Motor neuron (in vitro differentiated cells): Measurements from ENCODE around the gene FASLG. TPM values are rescaled to one million over a fixed set of nuclear protein-coding genes. Genes with fewer than 3 reads are reported as not detected.

ENCODE experiments used
- ATAC-seq, 8 experiments: fragments of 200-7000 bp; cut with Tn5 transposase; replicated peaks in 6 of 8; 2 replicates each; pipeline ENCODE4 v1.8.0; 2021; ENCODE audit warnings: mild to moderate bottlenecking in 8 of 8, moderate library complexity in 8 of 8
- H3K27ac ChIP-seq, 2 donors: fragments of 250-450 bp; sonication (Bioruptor Pico); 2 replicates each; pipeline ENCODE4 v1.9.0; 2021; ENCODE audit warnings: antibody characterized with exemption in 2 of 2, mild to moderate bottlenecking in 2 of 2, moderate library complexity in 1 of 2
- H3K4me1 ChIP-seq, 2 donors: fragments of 250-450 bp; sonication (Bioruptor Pico); replicated peaks in 1 of 2; 2 replicates each; pipeline ENCODE4 v1.6.1; 2021; ENCODE audit warnings: antibody characterized with exemption in 2 of 2, mild to moderate bottlenecking in 2 of 2, moderate library complexity in 1 of 2
- H3K4me3 ChIP-seq, 5 donors: fragments of 250-450 bp; sonication (Bioruptor Pico); 2 replicates each; pipeline ENCODE4 v1.9.0; 2021; ENCODE audit warnings: antibody characterized with exemption in 5 of 5, mild to moderate bottlenecking in 5 of 5, moderate library complexity in 4 of 5
- WGBS, 10 experiments: fragments of 450-650 bp; shearing (Covaris generic); methylation state at CpG; one replicate each; pipeline ENCODE4 v1.0.0; 2022; 5-methylcytosine and 5-hydroxymethylcytosine counted together
- in situ Hi-C, 9 experiments: fragments of 400-800 bp; cut with MboI; loops; one replicate each; pipeline ENCODE4 v1.15.0; 2021; ENCODE audit warnings: low sequenced_read_pairs in 9 of 9, low pct_unique_long_range_greater_than_20kb in 2 of 9; ENCODE audit not compliant: unreplicated experiment in 9 of 9
- total RNA-seq, 8 experiments: library from RNA; unstranded; fragments of 300-600 nt; gene quantifications; 2 replicates each; pipeline versions ENCODE4 v1.2.3 to v1.2.4, GENCODE V29; 2022

The FASLG gene
- total RNA-seq, 8 experiments from 2014 or later: 0.15 to 0.38 (median 0.24) TPM; not detected in 4

DNA sequence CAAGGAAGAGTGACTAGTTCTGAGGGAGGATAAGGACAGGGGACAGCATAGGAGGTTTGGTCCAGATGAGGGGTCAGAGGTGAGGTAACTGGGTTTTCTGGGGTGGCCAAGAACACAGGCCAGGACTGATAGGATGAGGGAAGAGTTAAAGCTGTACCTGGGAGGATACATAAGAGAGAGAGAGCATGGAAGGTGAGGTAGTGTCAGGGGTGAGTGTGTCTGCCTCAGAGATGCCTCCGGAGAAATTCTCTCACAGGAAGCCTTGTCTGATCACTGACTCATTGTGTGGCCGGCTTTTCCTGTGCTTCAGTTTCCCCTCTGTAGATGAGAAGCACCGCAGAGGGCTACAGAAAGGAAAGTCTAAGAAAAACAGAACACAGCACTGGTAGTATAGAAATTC, 40.2 kb downstream of the FASLG start:
- 14 to 92% (median 69%) methylated on average over 1 to 3 of the region's 3 CpGs; no CpG with 5 or more reads in 1 of the 10 experiments for WGBS, 10 experiments
- no peak for ATAC-seq
- in situ Hi-C loops: loop anchor here in 1 of 9 experiments (25.0 kb wide), 1 partner anchor 237 kb away; no protein-coding TSS in a partner anchor

GRCh38 chr1:172699695-172700227, 40.9 kb downstream of the FASLG start:
- H3K27ac ChIP-seq: no peak overlapping the region
- no peak overlapping the region for H3K4me3 ChIP-seq
- ATAC-seq: no peak
- in situ Hi-C loops: loop anchor here in 3 of 9 experiments (25.0 kb wide), 2 partner anchors 87 to 237 kb away; no protein-coding TSS in a partner anchor
- peaks cover 10 to 18% of the 10 kb centered on the region in 2 donors for H3K4me1 ChIP-seq
- WGBS, 10 experiments: 33 to 100% (median 71%) methylated on average over 1 to 4 of the region's 4 CpGs; no CpG with 5 or more reads in 2 of the 10 experiments

More for the DNA sequence above, 40.2 kb downstream of the FASLG start:
- Histone ChIP-seq H3K4me3 (no peak overlapping the region), H3K4me1 (peaks cover 6 to 12% of the 10 kb centered on the region in 2 donors), H3K27ac (no peak overlapping the region)

GRCh38 chr1:172700556-172700955, 41.7 kb downstream of the FASLG start:
- in situ Hi-C loops: loop anchor here in 2 of 9 experiments (25.0 kb wide), 2 partner anchors 88 to 238 kb away; no protein-coding TSS in a partner anchor
- no peak for ATAC-seq
- no peak overlapping the region for H3K4me3 ChIP-seq
- peaks cover 15 to 22% of the 10 kb centered on the region in 2 donors for H3K4me1 ChIP-seq
- no peak overlapping the region for H3K27ac ChIP-seq
- WGBS, 10 experiments: 74 to 100% (median 93%) methylated on average over 2 to 3 of the region's 3 CpGs; no CpG with 5 or more reads in 1 of the 10 experiments

DNA sequence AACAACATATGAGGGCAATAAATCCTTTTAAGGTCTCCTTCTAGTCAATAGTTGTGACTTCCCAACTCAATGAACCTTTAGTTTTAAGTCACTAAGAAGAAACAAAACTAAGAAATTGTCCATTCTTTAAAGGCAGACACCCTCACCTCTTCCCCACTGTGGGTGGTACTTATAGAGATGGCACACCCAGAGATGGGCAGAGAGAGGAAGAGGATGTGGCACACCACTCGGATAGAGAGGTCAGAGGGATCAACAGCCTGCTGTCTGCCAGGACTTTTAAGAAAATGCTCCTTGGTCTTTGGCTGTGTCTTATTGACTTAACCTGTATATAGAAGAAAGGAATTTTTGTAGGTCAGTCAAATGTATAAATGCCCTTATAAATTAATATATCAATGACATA, 45.1 kb downstream of the FASLG start:
- H3K4me1 ChIP-seq: peaks cover 15 to 17% of the 10 kb centered on the region in 2 donors
- no peak for ATAC-seq
- WGBS, 10 experiments: 17 to 78% (median 49%) methylated on average over 1 of the region's 1 CpG; no CpG with 5 or more reads in 4 of the 10 experiments
- no peak overlapping the region for H3K27ac ChIP-seq
- in situ Hi-C loops: loop anchor here in 2 of 9 experiments (25.0 kb wide), 2 partner anchors 92 to 242 kb away; no protein-coding TSS in a partner anchor
- no peak overlapping the region for H3K4me3 ChIP-seq

DNA sequence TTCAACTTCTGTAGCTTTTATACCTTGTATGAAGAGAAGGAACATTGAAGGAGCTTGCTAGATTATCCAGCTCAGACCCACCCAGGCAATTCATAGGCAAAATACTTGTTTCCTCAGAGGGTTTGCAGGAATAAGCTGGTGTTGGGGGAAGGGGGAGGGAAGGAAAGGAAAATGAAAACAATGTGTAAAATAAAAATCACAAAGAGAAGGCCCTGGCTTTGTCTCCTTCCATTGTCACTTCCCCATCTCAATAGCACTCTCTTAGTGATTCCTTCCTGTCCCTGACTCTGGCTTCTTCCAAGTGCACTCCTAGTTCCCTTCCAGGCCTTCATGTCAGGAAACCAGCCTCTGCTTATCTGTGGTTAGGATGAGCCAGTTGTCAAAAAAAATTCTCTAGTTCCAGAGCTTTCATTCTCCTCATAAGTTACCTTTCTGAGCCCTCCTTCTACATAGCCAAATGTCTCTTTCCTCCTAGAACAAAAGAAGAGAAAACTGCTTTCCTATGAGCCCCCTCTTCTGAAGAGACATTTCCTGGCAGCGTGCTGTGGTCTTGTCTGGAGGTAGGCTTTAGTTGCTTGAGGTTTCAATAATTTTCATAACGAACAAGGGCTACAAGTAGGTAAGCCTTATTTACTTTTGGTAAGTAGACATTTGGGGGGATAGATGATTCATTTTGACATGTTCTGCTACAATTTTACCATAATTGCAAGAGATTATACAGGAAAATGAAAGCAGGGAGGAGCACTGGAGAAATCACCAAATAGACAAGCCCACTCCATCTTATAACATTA, 45.7 kb downstream of the FASLG start:
- ATAC-seq: peak in 3 of 8 experiments; percentile 38 to 54 (median 43)
- H3K4me3 ChIP-seq: no peak overlapping the region
- no peak overlapping the region for H3K27ac ChIP-seq
- in situ Hi-C loops: loop anchor here in 2 of 9 experiments (25.0 kb wide), 2 partner anchors 92 to 242 kb away; no protein-coding TSS in a partner anchor
- peaks cover 15 to 17% of the 10 kb centered on the region in 2 donors for H3K4me1 ChIP-seq
- WGBS, 10 experiments: 40 to 100% (median 86%) methylated on average over 1 to 2 of the region's 2 CpGs

DNA sequence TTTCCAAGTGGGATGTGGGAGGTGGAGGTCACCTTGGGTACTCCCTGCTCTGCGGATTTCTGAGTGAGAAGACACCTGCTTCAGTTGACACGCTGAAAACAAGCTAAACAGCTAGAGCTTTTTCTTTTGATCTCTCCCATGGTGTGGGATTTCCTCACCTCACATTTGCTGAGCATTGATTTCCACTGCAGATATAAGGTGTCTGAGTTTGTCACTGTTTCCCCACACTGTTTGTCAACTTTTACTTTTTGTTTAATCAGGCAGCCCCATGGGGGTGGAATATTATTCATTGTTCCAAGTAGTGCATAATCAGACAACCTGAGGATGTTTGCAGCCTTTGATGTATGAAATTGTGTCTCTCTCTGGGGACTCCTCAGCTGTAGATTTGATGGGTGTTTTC, 49.5 kb downstream of the FASLG start:
- 0 to 100% (median 79%) methylated on average over 1 to 2 of the region's 2 CpGs; no CpG with 5 or more reads in 3 of the 10 experiments for WGBS, 10 experiments
- H3K4me1 ChIP-seq: peaks cover 15 to 16% of the 10 kb centered on the region in 2 donors
- ATAC-seq: no peak
- H3K27ac ChIP-seq: no peak overlapping the region
- H3K4me3 ChIP-seq: no peak overlapping the region
- in situ Hi-C loops: loop anchor here in 2 of 9 experiments (25.0 kb wide), 2 partner anchors 96 to 246 kb away; no protein-coding TSS in a partner anchor

DNA sequence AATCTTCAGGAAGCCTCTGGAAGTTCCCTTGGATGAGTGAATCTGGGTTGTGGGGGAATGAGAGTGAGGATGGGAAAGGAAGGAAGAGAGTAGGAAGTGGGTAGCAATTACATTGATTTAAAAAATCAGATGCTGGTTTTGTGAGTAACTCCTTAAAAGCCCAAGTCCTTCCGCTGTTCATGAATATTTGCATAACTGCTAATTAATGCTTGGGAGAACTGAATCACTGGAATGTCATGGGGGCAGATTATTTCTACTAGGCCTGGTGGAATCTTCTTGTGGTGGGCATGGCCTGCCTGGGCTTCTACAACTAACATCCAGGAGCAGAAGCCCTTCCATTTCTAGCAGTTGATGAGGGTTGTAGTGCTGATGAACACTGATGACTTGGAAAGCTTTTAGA, 52.7 kb downstream of the FASLG start:
- Histone ChIP-seq H3K4me1 (peaks cover 9 to 12% of the 10 kb centered on the region in 2 donors), H3K4me3 (no peak overlapping the region), H3K27ac (no peak overlapping the region)
- ATAC-seq: peak in 3 of 8 experiments; percentile 53 to 80 (median 80)
- WGBS, 10 experiments: 0 to 100% (median 71%) methylated on average over 1 of the region's 1 CpG; no CpG with 5 or more reads in 2 of the 10 experiments
- in situ Hi-C loops: loop anchor here in 2 of 9 experiments (25.0 kb wide), 2 partner anchors 99 to 249 kb away; no protein-coding TSS in a partner anchor

GRCh38 chr1:172713466-172713865, 54.6 kb downstream of the FASLG start:
- Histone ChIP-seq H3K4me1 (peaks cover 9 to 15% of the 10 kb centered on the region in 2 donors), H3K27ac (no peak overlapping the region), H3K4me3 (no peak overlapping the region)
- no peak for ATAC-seq
- in situ Hi-C loops: loop anchor here in 2 of 9 experiments (25.0 kb wide), 2 partner anchors 101 to 251 kb away; no protein-coding TSS in a partner anchor

Other genes with a start within 250 kb of the FASLG start
- under 1 TPM in 1 of 8 experiments, not detected in 7; 0.66 TPM for gene C1orf105, start 238.4 kb upstream of the FASLG start, total RNA-seq
- gene PIGC, start 215.0 kb upstream of the FASLG start, total RNA-seq: 10 to 100 TPM; 16.3 to 46.1 (median 35.9) TPM
- gene SUCO, start 126.0 kb upstream of the FASLG start, total RNA-seq: 100 to 1,000 TPM in 4 of 8 experiments, 10 to 100 TPM in 4; 26.1 to 532 (median 107) TPM